Glutamatergic neuron (in vitro differentiated cells): ENCODE data around the gene RNF213. TPM values are rescaled to one million over a fixed set of nuclear protein-coding genes. Genes with fewer than 3 reads are reported as not detected.

ENCODE experiments used
- DNase-seq: peaks from one replicate; pipeline ENCODE4 v3.0.0; 2022
- H3K27ac Mint-ChIP-seq: one replicate; pipeline ENCODE4 v1.8.0; 2020; ENCODE audit warnings: mild to moderate bottlenecking, mixed read lengths, inconsistent platforms; ENCODE audit not compliant: unreplicated experiment
- H3K27me3 Mint-ChIP-seq: one replicate; pipeline ENCODE4 v1.8.0; 2020; ENCODE audit warnings: mild to moderate bottlenecking, moderate library complexity, mixed read lengths, inconsistent platforms; ENCODE audit not compliant: unreplicated experiment
- H3K36me3 Mint-ChIP-seq: one replicate; pipeline ENCODE4 v1.8.0; 2020; ENCODE audit warnings: mild to moderate bottlenecking, mixed read lengths, inconsistent platforms; ENCODE audit not compliant: unreplicated experiment
- H3K4me1 Mint-ChIP-seq: one replicate; pipeline ENCODE4 v1.8.0; 2020; ENCODE audit warnings: mild to moderate bottlenecking, low read depth, mixed read lengths, inconsistent platforms; ENCODE audit not compliant: unreplicated experiment
- H3K4me3 Mint-ChIP-seq: one replicate; pipeline ENCODE4 v1.8.0; 2020; ENCODE audit warnings: mild to moderate bottlenecking, mixed read lengths, inconsistent platforms; ENCODE audit not compliant: unreplicated experiment
- H3K9me3 Mint-ChIP-seq: one replicate; pipeline ENCODE4 v1.8.0; 2020; ENCODE audit warnings: mild to moderate bottlenecking, moderate library complexity, mixed read lengths, inconsistent platforms; ENCODE audit not compliant: unreplicated experiment
- CTCF ChIP-seq: fragments of 200-600 bp; sonication (generic); IDR thresholded peaks from one replicate; pipeline ENCODE4 v1.5.0; 2021; ENCODE audit not compliant: partially characterized antibody, unreplicated experiment
- total RNA-seq: library from RNA; stranded (reverse); fragmentation: NEBNext Ultra II Directional; extraction: Animal tissue kit (Norgen Biotek cat#: 25700); gene quantifications from one replicate; pipeline ENCODE4 v1.2.1, GENCODE V29; 2021; ENCODE audit not compliant: unreplicated experiment

Gene RNF213
- total RNA-seq, 1 donor from 2014 or later: 34.7 TPM

- no peak overlapping the region for H3K27ac Mint-ChIP-seq
- no peak overlapping the region for H3K4me3 Mint-ChIP-seq
- peaks cover 2% of the 10 kb centered on the region for H3K27me3 Mint-ChIP-seq
- DNase-seq: no peak
- no peaks in the 10 kb centered on the region for H3K9me3 Mint-ChIP-seq
- no peak for TF ChIP-seq CTCF
- no peaks in the 10 kb centered on the region for H3K4me1 Mint-ChIP-seq
- peaks cover 5% of the 10 kb centered on the region for H3K36me3 Mint-ChIP-seq
Observed at GRCh38 chr17:80432961-80433550, 172.4 kb downstream of the RNF213 start.

- H3K36me3 Mint-ChIP-seq: peaks cover 5% of the 10 kb centered on the region
- no peaks in the 10 kb centered on the region for H3K4me1 Mint-ChIP-seq
- H3K4me3 Mint-ChIP-seq: no peak overlapping the region
- no peak overlapping the region for H3K27ac Mint-ChIP-seq
- H3K27me3 Mint-ChIP-seq: peaks cover 2% of the 10 kb centered on the region
- no peak for DNase-seq
- H3K9me3 Mint-ChIP-seq: no peaks in the 10 kb centered on the region
- TF ChIP-seq CTCF: no peak
Observed at GRCh38 chr17:80433916-80434666, 173.4 kb downstream of the RNF213 start.

GRCh38 chr17:80437532-80437931 lies 176.9 kb downstream of the RNF213 start:
- Mint-ChIP-seq H3K4me3 (no peak overlapping the region), H3K36me3 (peaks cover 5% of the 10 kb centered on the region), H3K27ac (no peak overlapping the region), H3K27me3 (peaks cover 2% of the 10 kb centered on the region), H3K4me1 (peaks cover 19% of the 10 kb centered on the region), H3K9me3 (peaks cover 2% of the 10 kb centered on the region)
- TF ChIP-seq CTCF: no peak
- no peak for DNase-seq

GRCh38 chr17:80438806-80439205 lies 178.2 kb downstream of the RNF213 start:
- DNase-seq: no peak
- peaks cover 5% of the 10 kb centered on the region for H3K36me3 Mint-ChIP-seq
- H3K27me3 Mint-ChIP-seq: peaks cover 5% of the 10 kb centered on the region
- H3K27ac Mint-ChIP-seq: no peak overlapping the region
- peaks cover 22% of the 10 kb centered on the region for H3K4me1 Mint-ChIP-seq
- H3K4me3 Mint-ChIP-seq: no peak overlapping the region
- TF ChIP-seq CTCF: no peak
- peaks cover 2% of the 10 kb centered on the region for H3K9me3 Mint-ChIP-seq

GRCh38 chr17:80439499-80439898 lies 178.8 kb downstream of the RNF213 start:
- H3K4me1 Mint-ChIP-seq: peaks cover 22% of the 10 kb centered on the region
- peaks cover 2% of the 10 kb centered on the region for H3K9me3 Mint-ChIP-seq
- DNase-seq: no peak
- peaks cover 7% of the 10 kb centered on the region for H3K27me3 Mint-ChIP-seq
- H3K4me3 Mint-ChIP-seq: no peak overlapping the region
- TF ChIP-seq CTCF: no peak
- H3K36me3 Mint-ChIP-seq: peaks cover 5% of the 10 kb centered on the region
- no peak overlapping the region for H3K27ac Mint-ChIP-seq
